HG03025 (cell line): ENCODE data around the gene ALKBH7.

Experiments used
- ATAC-seq: cut with Tn5 transposase; IDR thresholded peaks from one replicate; pipeline ENCODE4 v1.9.1; 2021; ENCODE audit warnings: mild to moderate bottlenecking, moderate library complexity; ENCODE audit not compliant: unreplicated experiment, low FRiP score

ALKBH7 gene

DNA sequence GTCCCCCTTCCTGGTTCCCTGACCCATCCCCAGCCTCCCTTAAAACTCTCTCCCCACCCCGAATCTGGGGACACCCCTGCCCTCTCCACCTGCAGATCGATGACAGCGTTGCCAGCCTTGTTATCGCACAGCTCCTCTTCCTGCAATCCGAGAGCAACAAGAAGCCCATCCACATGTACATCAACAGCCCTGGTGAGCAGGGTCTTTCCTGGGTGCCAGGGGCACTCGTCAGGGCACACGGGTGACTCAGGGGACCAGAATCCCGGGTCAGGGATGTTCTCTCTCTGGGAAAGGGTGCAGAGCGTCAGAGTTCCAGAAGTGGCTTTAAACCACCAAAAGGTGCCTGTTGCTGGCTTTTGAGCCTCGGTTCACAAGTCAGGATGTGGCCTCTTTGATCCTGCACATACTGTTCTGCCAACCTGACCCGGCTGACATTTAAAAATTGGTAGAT lies 10.2 kb upstream of the ALKBH7 start:
- no peak for ATAC-seq

DNA sequence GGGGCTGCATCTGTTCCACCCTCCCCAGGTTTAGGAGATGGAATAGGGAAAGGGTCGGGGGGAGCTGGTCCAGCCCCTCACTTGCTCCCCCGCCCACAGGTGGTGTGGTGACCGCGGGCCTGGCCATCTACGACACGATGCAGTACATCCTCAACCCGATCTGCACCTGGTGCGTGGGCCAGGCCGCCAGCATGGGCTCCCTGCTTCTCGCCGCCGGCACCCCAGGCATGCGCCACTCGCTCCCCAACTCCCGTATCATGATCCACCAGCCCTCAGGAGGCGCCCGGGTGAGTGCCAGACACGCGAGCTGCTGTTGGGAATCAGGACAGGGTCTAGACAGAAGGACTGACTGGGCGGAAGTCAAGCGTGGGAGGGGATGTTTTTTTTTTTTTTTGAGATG lies 8.2 kb upstream of the ALKBH7 start:
- ATAC-seq, result no peak

DNA sequence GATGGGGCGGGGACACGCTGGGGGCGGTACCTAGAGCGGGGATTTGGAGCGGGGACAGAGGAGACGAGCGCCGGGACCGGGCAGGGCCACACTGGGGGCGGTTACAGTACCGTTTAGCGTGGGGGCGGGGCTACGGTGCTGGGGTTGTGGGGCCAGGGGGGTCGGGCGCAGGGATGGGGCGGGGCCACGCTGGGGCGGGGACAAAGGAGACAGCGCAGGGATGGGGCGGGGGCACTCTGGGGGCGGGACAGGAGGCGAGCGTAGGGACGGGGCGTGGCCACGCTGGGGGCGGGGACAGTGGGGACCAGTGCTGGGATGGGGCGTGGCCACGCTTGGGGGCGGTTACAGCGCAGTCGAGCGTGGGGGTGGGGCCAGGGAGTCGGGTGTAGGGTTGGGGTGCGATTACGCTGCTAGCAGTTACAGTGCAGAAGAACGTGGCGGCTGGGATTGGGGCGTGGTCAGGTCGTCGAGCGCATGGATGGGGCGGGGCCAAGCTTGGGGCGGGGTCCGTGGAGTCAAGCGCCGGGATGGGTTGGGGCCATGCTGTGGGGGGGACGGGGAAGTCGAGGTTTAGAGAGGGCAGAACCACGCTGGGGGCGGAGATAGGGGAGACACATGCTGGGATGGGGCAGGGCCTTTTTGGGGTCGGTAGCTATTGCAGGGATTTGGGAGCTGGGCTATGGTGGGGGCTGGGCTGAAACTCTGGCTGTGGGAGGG lies 660 bp downstream of the ALKBH7 start:
- ATAC-seq, result peak; percentile 25

DNA sequence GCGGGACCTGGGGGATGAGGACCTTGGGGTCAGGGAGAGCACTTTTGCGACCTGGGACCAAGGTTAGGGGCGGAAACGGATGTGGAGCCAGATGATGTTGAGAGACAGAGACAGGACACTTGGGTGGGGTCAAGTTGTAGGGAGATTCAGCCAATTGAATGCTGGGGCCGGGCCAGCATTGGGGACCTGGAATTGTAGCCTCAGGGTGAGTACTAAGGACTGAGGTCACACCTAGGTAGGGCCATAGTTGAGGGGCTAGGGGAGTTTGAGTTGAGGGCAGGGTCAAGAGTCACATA lies 1.2 kb downstream of the ALKBH7 start:
- no peak for ATAC-seq

DNA sequence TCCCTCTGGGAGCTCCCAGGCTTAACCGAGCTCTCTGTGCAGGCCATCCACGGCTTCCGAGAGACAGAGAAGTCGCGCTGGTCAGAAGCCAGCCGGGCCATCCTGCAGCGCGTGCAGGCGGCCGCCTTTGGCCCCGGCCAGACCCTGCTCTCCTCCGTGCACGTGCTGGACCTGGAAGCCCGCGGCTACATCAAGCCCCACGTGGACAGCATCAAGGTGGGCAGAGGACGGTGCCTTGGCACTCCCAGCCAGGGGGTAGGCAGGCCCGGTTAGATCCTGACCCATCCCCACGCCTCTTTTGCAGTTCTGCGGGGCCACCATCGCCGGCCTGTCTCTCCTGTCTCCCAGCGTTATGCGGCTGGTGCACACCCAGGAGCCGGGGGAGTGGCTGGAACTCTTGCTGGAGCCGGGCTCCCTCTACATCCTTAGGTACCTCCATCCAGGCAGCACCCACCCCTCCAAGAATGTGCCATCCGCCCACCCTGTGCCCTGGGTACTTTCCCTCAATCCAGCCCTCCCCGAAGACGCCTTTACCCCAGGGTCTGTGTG lies 1.6 kb downstream of the ALKBH7 start:
- no peak for ATAC-seq

DNA sequence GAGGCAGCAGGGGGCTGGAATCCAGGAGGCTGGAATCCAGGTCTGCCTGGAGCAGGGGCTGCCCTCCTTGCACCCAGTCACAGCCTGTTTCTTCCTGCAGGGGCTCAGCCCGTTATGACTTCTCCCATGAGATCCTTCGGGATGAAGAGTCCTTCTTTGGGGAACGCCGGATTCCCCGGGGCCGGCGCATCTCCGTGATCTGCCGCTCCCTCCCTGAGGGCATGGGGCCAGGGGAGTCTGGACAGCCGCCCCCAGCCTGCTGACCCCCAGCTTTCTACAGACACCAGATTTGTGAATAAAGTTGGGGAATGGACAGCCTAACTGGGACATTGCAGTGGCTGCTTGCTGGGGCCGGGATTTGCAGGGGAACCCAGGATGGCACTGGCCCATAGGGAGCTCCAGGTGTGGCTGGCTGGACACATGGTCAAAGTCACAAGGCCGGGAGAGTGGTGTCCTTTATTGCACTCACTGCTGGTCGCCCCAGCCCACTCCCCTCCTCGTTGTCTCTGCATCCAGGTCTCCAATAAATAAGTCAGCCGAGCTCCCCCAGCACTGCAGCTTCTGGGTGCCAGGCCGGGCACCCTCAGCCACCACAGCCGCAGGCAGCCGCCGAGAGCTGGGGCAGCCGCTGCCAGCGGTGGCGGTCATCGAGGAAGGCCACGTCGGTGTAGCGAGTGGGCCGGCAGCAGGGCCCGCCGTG lies 2.3 kb downstream of the ALKBH7 start:
- no peak for ATAC-seq

DNA sequence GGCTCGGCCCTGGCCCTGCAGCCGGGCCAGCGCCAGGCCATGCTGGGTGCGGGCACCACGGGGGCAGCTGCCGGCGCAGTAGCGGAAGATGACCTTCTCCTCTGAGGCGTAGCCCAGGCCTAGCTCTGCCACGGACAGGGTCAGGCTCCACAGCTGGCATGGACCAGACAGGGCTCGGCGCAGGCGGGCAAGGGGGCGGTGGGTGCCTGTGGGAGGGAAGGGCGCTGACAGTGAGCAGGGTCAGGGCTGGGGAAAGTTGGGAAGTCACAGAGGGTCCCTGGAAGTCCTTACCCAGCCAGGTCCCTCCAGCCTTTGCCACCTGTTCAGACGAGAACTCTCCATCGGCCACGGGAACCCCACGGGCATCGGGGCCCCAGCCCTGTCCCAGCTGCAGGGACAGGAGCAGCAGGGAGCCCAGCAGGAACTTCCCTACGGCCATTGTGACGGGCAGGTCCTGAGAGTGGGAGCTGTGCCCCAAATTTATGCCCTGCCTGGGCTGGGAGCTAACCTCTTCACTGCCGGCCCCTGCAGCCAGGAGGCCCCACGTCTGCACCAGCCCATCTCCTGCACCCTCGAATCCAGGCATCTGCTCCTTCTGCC lies 2.9 kb downstream of the ALKBH7 start, which contains the start of gene PSPN:
Gene PSPN, minus strand, starts transcription at position 523 of the 600 bp plus-strand sequence. Its CDS starts 84 bp downstream, at position 439.
- ATAC-seq, result no peak

DNA sequence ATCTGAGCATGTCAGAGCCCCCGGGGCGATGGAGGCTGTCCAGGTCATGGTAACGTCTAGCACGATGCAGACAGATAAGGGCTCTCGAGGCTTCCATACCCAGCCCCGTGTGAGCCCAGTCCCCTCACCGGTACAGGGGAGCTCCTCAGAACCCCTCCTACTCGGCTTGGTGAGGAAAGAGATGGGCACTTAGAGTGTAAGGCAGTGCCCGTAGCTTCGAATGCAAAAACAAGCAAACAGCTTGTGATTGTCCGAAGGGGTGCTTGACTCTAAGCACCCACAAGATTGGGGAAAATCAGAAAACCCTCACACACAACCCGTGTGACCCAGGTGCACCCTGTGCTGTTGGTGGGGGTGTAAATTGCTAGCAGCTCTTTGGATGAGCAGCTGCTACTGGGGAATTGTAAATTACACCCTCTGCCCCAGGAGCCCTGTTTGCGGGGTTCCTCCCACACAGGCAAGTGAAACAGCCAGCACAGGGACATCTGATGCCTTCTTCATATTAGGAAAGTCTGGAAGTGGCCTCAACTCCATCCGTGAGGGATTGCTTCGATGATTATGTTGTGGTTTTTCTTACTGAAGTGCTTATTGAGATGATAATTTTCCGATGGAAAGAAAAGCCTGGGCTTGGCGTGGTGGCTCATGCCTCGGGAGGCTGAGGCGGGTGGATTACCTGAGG lies 4.1 kb downstream of the ALKBH7 start:
- ATAC-seq, result no peak

DNA sequence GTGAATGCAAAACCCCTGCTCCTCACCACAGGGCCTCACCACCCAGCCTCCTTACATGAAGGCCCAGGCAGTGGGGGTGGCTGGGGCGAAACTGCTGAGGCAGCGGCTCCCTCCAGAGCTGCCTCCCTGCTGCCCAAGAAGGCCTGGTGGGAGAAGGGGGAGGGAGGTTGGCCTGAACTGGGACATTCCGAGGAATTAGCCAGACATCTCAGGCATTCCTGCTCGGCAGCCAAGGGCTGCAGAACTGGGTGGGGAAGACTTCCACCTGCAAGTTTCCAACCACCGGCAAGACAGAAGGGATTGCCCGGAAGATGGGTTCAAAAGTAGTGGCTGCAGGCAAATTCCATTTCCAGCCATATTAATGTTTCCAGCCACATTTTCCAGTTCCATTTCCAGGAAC lies 5.4 kb downstream of the ALKBH7 start:
- no peak for ATAC-seq

DNA sequence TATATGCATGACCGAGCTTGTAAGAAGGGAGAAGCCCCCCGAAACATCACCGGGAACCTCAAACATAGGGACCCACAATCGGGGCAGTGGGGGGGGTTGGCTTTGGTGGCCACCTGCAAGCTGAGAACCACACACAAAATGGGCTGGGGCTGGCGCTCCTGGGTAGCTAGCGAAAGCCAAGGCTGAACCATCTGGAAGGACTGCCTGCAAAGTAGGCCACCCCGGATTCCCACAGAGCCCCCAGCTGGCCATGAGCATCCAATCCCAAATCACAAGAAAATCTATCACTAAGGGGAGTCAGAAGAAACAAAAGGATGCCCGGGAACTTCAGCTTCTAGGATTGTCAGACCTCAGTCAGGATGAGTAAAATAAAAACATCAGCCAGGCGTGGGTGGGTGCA lies 5.9 kb downstream of the ALKBH7 start:
- no peak for ATAC-seq

DNA sequence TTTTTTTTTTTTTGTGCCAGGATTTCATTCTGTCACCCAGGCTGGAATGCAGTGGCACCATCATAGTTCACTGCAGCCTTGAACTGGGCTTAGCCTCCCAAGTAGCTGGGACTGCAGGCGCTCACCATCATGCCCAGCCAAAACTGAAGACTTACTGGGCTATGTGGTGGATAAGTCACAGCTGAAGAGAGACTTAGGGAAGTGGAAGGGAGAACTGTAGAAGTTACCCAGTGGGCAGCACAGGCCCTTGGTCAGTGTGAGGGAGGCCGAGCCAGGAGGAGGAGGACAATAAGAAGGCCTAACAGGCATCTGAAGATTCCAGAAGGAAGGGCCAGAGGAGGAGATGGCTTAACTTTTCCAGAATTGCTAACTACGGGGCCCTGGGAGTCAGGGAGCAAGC lies 7.2 kb downstream of the ALKBH7 start:
- ATAC-seq, result no peak

DNA sequence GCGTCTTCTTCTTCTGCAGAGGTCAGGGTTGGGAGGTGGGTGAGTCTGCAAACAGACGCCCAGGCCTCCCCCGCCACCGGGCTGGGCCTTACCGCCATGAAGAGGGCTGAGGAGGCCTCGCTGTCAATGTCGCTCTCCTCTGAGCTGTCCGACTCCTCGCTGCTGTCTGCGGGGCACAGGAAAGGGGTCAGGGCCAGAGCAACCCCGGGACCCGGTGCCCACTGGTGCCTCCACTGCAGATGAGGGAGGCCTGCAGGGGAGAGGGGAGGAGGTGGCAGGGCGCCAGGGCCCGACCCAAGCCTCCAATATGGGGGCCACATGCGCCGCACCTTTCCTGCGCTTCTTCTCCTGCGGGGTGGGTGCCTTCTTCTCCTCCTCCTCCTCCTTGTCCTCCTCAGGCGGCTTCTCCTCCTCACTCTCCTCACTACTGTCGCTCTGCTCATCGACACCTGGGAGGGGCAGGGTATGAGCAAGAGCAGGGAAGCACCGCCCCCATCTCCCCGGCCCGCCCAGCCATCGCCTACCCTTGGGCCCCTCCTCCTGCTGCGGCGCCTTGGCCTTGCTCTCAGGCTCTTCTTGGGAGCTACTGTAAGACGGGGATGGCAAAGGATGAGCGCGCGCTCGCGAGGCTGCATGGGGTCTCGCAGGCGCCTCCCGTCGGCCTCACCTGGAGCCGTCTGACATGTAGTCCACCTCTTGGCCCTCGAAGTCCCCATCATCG lies 8.6 kb downstream of the ALKBH7 start:
- no peak for ATAC-seq

DNA sequence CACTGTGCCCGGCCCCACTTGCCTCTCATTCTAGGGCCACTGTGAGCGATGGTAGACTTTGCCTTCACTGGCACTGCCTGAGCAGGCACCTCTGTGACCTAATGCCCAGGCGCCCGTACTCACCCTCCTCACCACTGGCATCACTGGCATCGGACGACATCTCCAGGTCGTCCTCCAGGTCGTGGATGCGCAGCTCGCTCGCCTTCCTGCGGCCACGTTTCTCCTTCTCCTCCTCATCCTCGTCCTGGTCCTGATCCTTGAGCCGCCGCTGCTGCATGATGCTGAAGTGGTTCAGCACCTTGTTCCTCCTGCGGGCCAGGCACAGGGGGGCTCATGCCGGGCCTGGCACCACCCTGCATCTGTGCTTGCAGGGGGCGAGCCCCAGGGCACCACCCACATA lies 10.6 kb downstream of the ALKBH7 start:
- ATAC-seq, result no peak

DNA sequence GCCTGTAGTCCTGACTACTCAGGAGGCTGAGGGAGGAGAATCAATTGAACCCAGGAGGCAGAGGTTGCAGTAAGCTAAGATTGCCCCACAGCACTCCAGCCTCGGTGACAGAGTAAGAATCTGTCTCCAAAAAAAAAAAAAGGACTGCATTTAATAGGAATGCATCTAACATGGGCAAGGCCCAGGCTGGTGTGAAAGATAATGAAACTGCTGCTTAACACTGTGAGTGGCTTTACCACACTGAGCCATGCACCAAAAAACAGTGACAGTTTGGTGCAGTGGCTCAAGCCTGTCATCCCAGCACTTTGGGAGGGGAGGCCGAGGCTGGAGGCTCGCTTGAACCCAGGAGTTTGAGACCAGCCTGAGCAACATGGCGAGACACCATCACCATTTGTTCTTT lies 11.8 kb downstream of the ALKBH7 start:
- ATAC-seq, result no peak

DNA sequence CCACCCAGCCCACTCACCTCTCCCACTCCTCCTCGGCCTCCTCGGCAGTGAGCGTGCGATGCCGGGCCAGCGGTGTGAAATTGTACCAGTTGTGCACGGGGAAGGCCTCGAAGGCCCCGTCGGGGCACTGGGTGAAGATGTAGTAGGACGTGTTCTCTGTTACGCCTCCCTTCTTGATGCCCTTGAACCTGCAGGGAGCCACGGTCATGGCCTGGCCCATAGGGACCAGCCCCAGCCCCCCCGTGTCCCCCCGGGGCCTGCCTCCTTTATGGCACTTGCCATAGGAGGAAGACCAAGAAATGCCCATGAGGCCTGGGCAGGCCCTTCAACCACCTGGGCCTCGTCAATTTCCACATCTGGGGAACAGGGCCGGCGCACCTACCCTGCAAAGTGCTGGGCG lies 14.8 kb downstream of the ALKBH7 start:
- no peak for ATAC-seq

DNA sequence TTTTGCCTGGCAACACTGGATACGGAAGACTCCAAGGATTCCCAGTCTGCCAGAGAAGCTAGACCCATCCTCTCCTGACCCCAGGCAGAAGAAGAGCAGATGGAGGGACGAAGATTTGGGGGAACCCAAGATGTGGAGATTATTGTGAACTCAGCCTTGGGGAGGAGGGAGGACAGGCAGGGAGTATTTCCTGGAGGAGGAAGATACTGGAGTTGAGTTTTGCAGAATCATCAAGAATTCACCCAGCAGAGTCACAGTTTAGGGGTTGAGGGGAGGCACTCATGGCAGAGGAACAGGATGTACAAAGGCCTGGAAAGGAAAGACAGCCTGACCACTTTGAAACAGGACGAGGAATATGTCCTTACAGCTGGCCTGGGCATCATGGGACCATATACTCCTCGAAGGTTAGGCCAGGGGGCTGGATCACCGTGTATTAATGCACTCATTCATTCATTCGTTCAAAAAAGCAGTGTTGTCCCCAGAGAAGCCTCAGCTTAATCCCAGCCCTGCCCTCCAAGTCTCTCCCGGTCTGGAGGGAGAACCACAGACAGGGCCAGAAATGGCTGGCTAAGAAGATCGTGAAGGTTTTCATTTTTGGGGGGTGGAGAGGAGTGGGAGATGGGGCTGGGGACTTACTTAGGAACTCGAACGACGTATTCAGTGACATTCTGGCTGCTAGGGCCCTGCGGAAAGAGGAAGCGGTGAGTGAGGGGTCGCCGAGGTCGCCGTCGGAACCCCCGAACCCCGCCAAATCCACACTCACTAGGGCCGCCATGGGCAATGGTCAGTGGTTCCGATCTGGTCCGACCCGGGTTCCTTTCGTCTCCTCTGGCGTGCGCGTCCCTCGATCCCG lies 19.9 kb downstream of the ALKBH7 start:
- ATAC-seq, result no peak

DNA sequence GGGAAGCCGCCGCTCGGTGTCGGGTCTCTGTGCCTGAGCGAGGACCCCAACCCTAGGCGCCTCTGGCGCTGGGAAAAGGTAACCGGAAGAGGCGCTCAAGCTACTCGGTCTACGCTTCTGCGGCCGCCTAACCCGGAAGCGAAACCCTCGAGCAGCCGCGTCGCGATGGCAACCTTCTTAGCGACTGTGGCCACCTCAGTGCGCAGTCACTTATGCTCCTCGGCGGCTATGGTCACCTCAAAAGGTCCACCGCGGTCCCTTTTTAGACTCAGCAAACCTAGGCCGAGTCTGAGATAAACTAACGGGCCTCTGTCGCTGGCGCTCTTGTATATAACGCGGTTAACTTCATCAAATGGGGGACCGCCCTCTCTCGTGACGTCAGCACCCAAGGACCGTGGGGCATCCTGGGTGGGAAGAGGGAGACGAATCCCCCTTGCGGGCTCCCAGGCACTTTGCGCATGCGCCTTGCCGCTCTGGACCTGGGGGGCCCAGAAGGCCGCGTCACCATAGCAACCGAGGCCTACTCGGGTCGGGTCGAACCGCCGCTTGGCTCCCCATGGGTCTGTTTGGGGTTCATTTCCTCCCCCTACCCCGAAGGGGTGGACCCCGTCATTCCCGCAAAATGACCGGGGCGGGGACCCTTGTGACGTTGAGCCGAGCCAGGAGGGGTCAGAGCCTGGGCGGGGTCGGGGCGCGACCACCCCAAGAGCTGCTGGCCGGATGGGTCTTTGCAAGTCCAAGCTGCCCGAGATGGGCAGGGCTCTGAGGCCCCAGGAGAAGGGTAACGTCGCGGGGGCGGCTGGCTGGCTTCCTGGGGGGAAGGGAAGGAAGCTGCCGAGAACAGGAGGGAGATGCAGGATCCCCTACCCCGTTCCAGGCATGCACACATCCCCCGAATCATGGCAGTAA lies 20.7 kb downstream of the ALKBH7 start, which contains the start of gene GTF2F1:
Gene GTF2F1, minus strand, starts transcription at position 91 of the 909 bp plus-strand sequence. CDS start 169 bp downstream, outside the sequence.
- ATAC-seq, result peak; percentile 70

DNA sequence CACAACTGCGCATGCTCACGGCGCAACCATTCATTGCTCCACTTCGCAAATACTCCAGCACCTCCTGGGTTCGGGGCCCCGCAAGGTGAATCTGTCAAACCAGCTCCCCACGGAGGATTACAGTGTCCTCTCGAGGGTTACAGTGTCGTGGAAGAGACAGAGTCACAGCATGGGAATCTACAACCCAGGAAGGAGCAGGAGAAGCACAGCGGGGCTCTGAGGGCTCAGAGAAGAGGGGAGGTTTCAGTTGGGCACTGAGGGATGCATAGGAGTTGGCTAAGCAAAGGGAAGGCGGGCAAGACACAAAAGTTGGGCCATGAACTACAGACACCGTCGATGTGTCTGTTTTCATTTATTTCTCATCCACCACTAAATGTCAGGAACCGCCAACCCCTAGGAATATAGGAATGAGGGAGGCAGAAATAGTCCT lies 21.4 kb downstream of the ALKBH7 start:
- ATAC-seq, result no peak
